HepG2 (cell line): ENCODE measurements around the gene TGM6. TPM values are rescaled to one million over a fixed set of nuclear protein-coding genes. Genes with fewer than 3 reads are reported as not detected.

Source experiments
- AHR ChIP-seq: IDR thresholded peaks from 2 replicates; pipeline ENCODE4 v1.6.1; 2018; ENCODE audit warnings: missing genetic modification reagents, missing compliant biosample characterization
- ARNT2 ChIP-seq: sonication (generic); formaldehyde crosslinking; IDR thresholded peaks from 2 replicates; pipeline ENCODE4 v1.8.0; 2022; ENCODE audit warnings: mild to moderate bottlenecking, low read depth, missing genetic modification reagents, moderate library complexity
- CEBPG ChIP-seq: IDR thresholded peaks from 2 replicates; pipeline ENCODE4 v1.6.1; 2016
- FOXO1 ChIP-seq: sonication (generic); formaldehyde crosslinking; IDR thresholded peaks from 2 replicates; pipeline ENCODE4 v1.4.0; 2020; ENCODE audit warnings: missing genetic modification reagents
- NFATC3 ChIP-seq: sonication (generic); formaldehyde crosslinking; IDR thresholded peaks from 2 replicates; pipeline ENCODE4 v1.5.1; 2020; ENCODE audit warnings: mild to moderate bottlenecking, missing genetic modification reagents
- NPAS2 ChIP-seq: sonication (generic); formaldehyde crosslinking; IDR thresholded peaks from 2 replicates; pipeline ENCODE4 v1.8.0; 2022; ENCODE audit warnings: mild to moderate bottlenecking, missing genetic modification reagents, borderline replicate concordance
- SIN3B ChIP-seq: fragments of 150-350 bp; IDR thresholded peaks from 2 replicates; pipeline ENCODE4 v1.6.1; 2014; ENCODE audit warnings: low read length
- SMARCC2 ChIP-seq: fragments of 450-650 bp; IDR thresholded peaks from 2 replicates; pipeline ENCODE4 v1.6.1; 2017; ENCODE audit warnings: antibody characterized with exemption, mild to moderate bottlenecking
- ZFP36L1 ChIP-seq: sonication (generic); formaldehyde crosslinking; IDR thresholded peaks from 2 replicates; pipeline ENCODE4 v1.8.0; 2022; ENCODE audit warnings: mild to moderate bottlenecking, missing genetic modification reagents, moderate library complexity
- ZFP37 ChIP-seq: sonication (generic); formaldehyde crosslinking; IDR thresholded peaks from 2 replicates; pipeline ENCODE4 v1.4.0; 2020; ENCODE audit warnings: missing genetic modification reagents, borderline replicate concordance
- ZFYVE20 ChIP-seq: sonication (generic); formaldehyde crosslinking; IDR thresholded peaks from 2 replicates; pipeline ENCODE4 v1.8.0; 2023; ENCODE audit warnings: low read depth, mild to moderate bottlenecking, moderate library complexity, missing genetic modification reagents, borderline replicate concordance
- ZNF296 ChIP-seq: sonication (generic); formaldehyde crosslinking; conservative IDR thresholded peaks from 2 replicates; pipeline ENCODE4 v1.5.0; 2020; ENCODE audit warnings: mild to moderate bottlenecking, missing genetic modification reagents
- ZNF30 ChIP-seq: sonication (generic); formaldehyde crosslinking; IDR thresholded peaks from 2 replicates; pipeline ENCODE4 v1.5.0; 2020; ENCODE audit warnings: mild to moderate bottlenecking, missing genetic modification reagents
- ZNF337 ChIP-seq: sonication (generic); formaldehyde crosslinking; IDR thresholded peaks from 2 replicates; pipeline ENCODE4 v1.5.1; 2020; ENCODE audit warnings: missing genetic modification reagents, low read depth, mild to moderate bottlenecking, borderline replicate concordance
- ZNF512B ChIP-seq: sonication (generic); formaldehyde crosslinking; IDR thresholded peaks from 2 replicates; pipeline ENCODE4 v1.5.1; 2020; ENCODE audit warnings: missing genetic modification reagents, mild to moderate bottlenecking, borderline replicate concordance
- ZNF598 ChIP-seq: sonication (generic); formaldehyde crosslinking; IDR thresholded peaks from 2 replicates; pipeline ENCODE4 v1.5.1; 2020; ENCODE audit warnings: mild to moderate bottlenecking, missing genetic modification reagents, borderline replicate concordance
- ZNF615 ChIP-seq: sonication (generic); formaldehyde crosslinking; IDR thresholded peaks from 2 replicates; pipeline ENCODE4 v1.5.0; 2020; ENCODE audit warnings: mild to moderate bottlenecking, missing genetic modification reagents, borderline replicate concordance
- ZNF704 ChIP-seq: sonication (generic); formaldehyde crosslinking; IDR thresholded peaks from 2 replicates; pipeline ENCODE4 v1.8.1; 2023; ENCODE audit warnings: mild to moderate bottlenecking, inconsistent platforms, moderate library complexity, missing genetic modification reagents, borderline replicate concordance
- ZNF724P ChIP-seq: sonication (generic); formaldehyde crosslinking; IDR thresholded peaks from 2 replicates; pipeline ENCODE4 v1.8.0; 2022; ENCODE audit warnings: missing genetic modification reagents, borderline replicate concordance
- ZNF878 ChIP-seq: sonication (generic); formaldehyde crosslinking; IDR thresholded peaks from 2 replicates; pipeline ENCODE4 v1.8.1; 2023; ENCODE audit warnings: mild to moderate bottlenecking, missing genetic modification reagents, moderate library complexity
- polyA plus RNA-seq, 8 experiments: library from polyadenylated mRNA; depleted of rRNA in 3 of 8; stranded (reverse) in 7 of 8; unstranded in 1 of 8; fragments of >200 nt; fragmentation: Illumina TruSeq in 4 of 8; extraction: Trizol in 4 of 8; gene quantifications; 2 replicates each; pipeline versions ENCODE4 v1.2.1 to v1.2.3, GENCODE V29; 2011 to 2016; ENCODE audit warnings: low read depth in 4 of 8, missing spikeins in 1 of 8, mixed read lengths in 1 of 8; ENCODE audit not compliant: insufficient read depth in 1 of 8
- total RNA-seq, 5 experiments: library from RNA; depleted of rRNA; stranded (reverse); fragments of >200 nt; fragmentation: Illumina TruSeq; extraction: Trizol; gene quantifications; 2 replicates each; pipeline ENCODE4 v1.2.3, GENCODE V29; 2016; ENCODE audit warnings: low read depth in 1 of 5
- TF ChIP-seq, protein P1 (sequence below): sonication (generic); formaldehyde crosslinking; IDR thresholded peaks from 2 replicates; pipeline ENCODE4 v1.4.0; 2020; ENCODE audit warnings: missing genetic modification reagents
- TF ChIP-seq, protein P2 (sequence below): sonication (generic); formaldehyde crosslinking; IDR thresholded peaks from 2 replicates; pipeline ENCODE4 v1.4.0; 2020; ENCODE audit warnings: missing genetic modification reagents

TGM6 gene
- total and polyA plus RNA-seq, 2 of the 13 experiments (the other 11 are each of a cell fraction or from before 2014, with no cell fraction given): not detected

DNA sequence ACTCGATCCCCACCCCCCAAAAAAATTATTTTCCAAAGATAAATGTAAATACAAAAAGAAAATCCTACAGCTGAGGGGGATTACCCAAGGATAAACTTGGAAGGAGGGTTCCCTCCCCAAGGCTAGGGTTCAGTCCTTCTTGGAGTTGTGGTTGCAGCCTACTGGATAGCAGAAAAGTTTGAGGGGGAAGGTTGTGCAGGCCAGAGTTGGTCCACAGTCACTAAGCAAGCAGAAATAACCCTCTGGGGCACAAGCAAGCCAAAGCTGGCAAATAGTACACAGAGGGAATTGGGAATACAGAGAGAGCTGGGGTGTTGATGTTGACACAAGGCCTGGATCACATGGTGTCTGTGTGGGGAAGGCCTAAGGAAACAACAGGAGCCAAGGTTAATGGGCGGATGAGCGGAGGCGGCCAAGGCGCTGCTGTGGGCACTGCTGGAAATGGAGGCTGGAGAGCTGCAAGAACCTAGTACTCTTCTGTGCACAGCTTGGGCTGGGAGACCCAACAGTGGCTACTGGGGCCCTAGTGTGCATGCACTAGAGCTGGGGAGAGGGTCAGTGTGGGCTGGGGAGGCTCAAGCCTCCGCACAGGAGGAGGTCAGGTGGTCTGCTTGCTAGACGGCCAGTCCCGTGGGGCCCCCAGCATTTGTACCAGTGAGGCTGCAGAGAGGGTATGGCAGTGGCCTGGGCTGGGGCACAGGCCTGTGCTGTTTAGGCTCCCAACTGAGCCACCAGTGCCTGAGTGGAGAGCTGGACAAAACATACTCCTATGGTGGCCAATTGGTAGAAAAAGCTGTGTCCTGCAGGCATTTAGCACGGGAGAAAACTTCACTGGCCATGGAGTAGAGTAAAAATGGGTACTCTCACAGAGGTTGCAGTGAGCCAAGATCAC lies 95.4 kb downstream of the TGM6 start (continued):
- peak; percentile 69; the same call in 1 of the 2 replicates for TF ChIP-seq ZNF512B (CRISPR knock-in tag)
- 0 out of 2 replicates have a peak, but pooled peaks have one; percentile 84 for TF ChIP-seq ZNF337 (CRISPR knock-in tag)
- peak; percentile 42 for TF ChIP-seq CEBPG (CRISPR knock-in tag)
- no peak for TF ChIP-seq SIN3B
- TF ChIP-seq FOXO1 (CRISPR knock-in tag): peak; percentile 99
- TF ChIP-seq, protein P1, sequence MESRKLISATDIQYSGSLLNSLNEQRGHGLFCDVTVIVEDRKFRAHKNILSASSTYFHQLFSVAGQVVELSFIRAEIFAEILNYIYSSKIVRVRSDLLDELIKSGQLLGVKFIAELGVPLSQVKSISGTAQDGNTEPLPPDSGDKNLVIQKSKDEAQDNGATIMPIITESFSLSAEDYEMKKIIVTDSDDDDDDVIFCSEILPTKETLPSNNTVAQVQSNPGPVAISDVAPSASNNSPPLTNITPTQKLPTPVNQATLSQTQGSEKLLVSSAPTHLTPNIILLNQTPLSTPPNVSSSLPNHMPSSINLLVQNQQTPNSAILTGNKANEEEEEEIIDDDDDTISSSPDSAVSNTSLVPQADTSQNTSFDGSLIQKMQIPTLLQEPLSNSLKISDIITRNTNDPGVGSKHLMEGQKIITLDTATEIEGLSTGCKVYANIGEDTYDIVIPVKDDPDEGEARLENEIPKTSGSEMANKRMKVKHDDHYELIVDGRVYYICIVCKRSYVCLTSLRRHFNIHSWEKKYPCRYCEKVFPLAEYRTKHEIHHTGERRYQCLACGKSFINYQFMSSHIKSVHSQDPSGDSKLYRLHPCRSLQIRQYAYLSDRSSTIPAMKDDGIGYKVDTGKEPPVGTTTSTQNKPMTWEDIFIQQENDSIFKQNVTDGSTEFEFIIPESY (CRISPR knock-in tag): peak; percentile 94
- TF ChIP-seq, protein P2, sequence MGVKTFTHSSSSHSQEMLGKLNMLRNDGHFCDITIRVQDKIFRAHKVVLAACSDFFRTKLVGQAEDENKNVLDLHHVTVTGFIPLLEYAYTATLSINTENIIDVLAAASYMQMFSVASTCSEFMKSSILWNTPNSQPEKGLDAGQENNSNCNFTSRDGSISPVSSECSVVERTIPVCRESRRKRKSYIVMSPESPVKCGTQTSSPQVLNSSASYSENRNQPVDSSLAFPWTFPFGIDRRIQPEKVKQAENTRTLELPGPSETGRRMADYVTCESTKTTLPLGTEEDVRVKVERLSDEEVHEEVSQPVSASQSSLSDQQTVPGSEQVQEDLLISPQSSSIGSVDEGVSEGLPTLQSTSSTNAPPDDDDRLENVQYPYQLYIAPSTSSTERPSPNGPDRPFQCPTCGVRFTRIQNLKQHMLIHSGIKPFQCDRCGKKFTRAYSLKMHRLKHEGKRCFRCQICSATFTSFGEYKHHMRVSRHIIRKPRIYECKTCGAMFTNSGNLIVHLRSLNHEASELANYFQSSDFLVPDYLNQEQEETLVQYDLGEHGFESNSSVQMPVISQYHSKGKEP: no peak; the same call in 1 of the 2 replicates
- no peak for TF ChIP-seq NFATC3 (CRISPR knock-in tag)
- no peak for TF ChIP-seq SMARCC2
- no peak for TF ChIP-seq ZNF30 (CRISPR knock-in tag)
- no peak for TF ChIP-seq ZNF615 (CRISPR knock-in tag)
- peak; percentile 90 for TF ChIP-seq ZNF878
- peak; percentile 61; the same call in 1 of the 2 replicates for TF ChIP-seq AHR (CRISPR knock-in tag)
- peak; percentile 12; the same call in 1 of the 2 replicates for TF ChIP-seq ZNF724P (CRISPR knock-in tag)
- peak; percentile 91; the same call in 1 of the 2 replicates for TF ChIP-seq ZNF598
- peak; percentile 58; the same call in 1 of the 2 replicates for TF ChIP-seq ZFP37 (CRISPR knock-in tag)
- no peak for TF ChIP-seq ARNT2 (CRISPR knock-in tag)
- peak; percentile 89 for TF ChIP-seq ZFP36L1
- TF ChIP-seq ZNF704 (CRISPR knock-in tag): no peak
- no peak for TF ChIP-seq NPAS2 (CRISPR knock-in tag)
- no peak for TF ChIP-seq ZNF296 (CRISPR knock-in tag)
- TF ChIP-seq ZFYVE20: no peak
